ENCODE data around the gene MYH1.

MYH1 gene

DNA sequence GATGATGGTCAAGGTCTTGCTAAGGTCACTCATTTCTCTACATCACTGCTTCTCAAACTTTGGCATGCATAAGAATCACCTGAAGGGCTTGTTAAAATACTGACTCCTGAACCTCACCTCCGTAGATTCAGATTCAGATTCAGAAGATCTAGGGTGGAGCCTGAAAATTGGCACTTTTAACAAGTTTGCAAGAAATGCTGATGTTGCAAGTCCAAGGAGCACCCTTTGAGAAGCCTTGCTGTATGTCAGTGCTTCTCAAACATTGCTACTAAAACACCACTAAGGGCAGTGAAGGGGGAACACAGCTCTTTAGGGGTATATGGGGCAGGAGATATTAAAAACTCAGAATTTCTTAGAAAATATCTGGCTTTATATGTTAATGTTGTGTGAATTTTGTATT lies 13.7 kb upstream of the MYH1 start:
- Histone ChIP-seq H3K4me3 (ENCODE audit: extremely low read depth, insufficient read depth, low read length, poor library complexity, severe bottlenecking) (no peak overlapping the region), H3K27ac (ENCODE audit: low read depth, low read length, severe bottlenecking) (no peak overlapping the region), H3K4me1 (ENCODE audit: control insufficient read depth, insufficient read depth, low read length, poor library complexity, severe bottlenecking) (no peaks in the 10 kb centered on the region), H3K9me3 (ENCODE audit: control insufficient read depth, low read length) (no peaks in the 10 kb centered on the region), H3K36me3 (ENCODE audit: control insufficient read depth, insufficient read depth, low read length) (no peaks in the 10 kb centered on the region)
- WGBS, 2 experiments (ENCODE audit: insufficient coverage in 2 of 2), result 83 to 100% methylated on average over 1 of the region's 1 CpG

DNA sequence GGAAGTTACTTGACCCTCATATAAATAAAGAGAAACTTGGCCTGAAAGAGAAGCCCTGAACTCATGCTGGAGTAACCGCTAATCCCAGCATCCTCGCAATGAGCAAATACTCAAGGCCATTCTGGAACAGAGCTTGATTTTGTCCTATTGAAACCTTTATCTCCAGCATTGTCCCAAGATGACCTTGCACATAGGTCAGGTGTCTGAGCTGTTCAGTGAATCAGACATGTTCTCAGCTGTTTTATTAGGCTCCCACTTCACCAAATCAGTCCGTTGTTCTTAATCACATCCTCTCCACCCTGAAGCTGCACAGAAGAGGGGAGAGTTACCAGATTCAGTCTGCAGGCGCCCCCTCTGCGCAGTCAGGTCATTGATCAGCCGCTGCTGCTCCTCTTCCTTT lies 9.1 kb upstream of the MYH1 start:
- Histone ChIP-seq H3K4me1 (ENCODE audit: control insufficient read depth, insufficient read depth, low read length, poor library complexity, severe bottlenecking) (no peaks in the 10 kb centered on the region), H3K27ac (ENCODE audit: low read depth, low read length, severe bottlenecking) (no peak overlapping the region), H3K9me3 (ENCODE audit: control insufficient read depth, low read length) (no peaks in the 10 kb centered on the region), H3K36me3 (ENCODE audit: control insufficient read depth, insufficient read depth, low read length) (no peaks in the 10 kb centered on the region), H3K4me3 (ENCODE audit: extremely low read depth, insufficient read depth, low read length, poor library complexity, severe bottlenecking) (no peak overlapping the region)
- 88 to 96% methylated on average over 3 to 6 of the region's 6 CpGs for WGBS, 2 experiments (ENCODE audit: insufficient coverage in 2 of 2)

DNA sequence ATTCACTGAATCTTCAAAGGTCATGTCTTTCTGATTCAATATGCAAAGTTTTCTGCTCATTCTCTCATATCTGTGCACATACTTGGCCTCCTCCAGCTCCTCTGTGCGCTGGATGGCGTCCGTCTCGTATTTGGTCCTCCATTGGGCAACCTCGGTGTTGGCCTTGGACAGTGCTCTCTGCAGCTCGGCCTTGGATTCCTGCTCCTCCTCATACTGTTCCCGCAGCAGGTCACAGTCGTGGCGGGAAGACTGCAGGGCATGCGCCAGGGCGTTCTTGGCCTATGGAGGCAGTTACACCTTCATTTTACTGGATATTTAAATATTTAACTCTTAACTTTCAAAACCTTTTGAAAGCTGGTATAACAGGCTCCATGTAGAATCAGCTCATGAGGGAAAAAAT lies 8.2 kb upstream of the MYH1 start:
- H3K4me3 ChIP-seq (ENCODE audit: extremely low read depth, insufficient read depth, low read length, poor library complexity, severe bottlenecking), result no peak overlapping the region
- H3K27ac ChIP-seq (ENCODE audit: low read depth, low read length, severe bottlenecking), result no peak overlapping the region
- no peaks in the 10 kb centered on the region for H3K36me3 ChIP-seq (ENCODE audit: control insufficient read depth, insufficient read depth, low read length)
- no peaks in the 10 kb centered on the region for H3K9me3 ChIP-seq (ENCODE audit: control insufficient read depth, low read length)
- 88 to 93% methylated on average over 9 to 11 of the region's 11 CpGs for WGBS, 2 experiments (ENCODE audit: insufficient coverage in 2 of 2)
- H3K4me1 ChIP-seq (ENCODE audit: control insufficient read depth, insufficient read depth, low read length, poor library complexity, severe bottlenecking), result no peaks in the 10 kb centered on the region

DNA sequence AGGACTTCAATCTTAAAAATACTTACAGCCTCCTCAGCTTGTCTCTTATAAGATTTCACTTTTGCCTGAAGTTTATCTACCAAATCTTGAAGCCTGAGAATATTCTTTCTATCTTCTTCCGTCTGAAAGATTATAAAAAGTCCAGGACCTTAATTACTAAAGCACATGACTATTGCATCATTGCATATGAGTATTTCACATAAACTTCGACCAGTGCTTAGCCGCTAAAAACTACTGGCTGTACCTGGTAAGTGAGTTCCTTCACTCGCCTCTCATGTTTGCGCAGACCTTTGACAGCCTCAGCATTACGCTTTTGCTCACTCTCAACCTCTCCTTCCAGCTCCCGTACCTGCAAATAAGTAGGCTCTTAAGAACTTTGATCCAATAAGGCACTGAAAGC lies 4.7 kb upstream of the MYH1 start:
- no peaks in the 10 kb centered on the region for H3K36me3 ChIP-seq (ENCODE audit: control insufficient read depth, insufficient read depth, low read length)
- no peaks in the 10 kb centered on the region for H3K9me3 ChIP-seq (ENCODE audit: control insufficient read depth, low read length)
- no peaks in the 10 kb centered on the region for H3K4me1 ChIP-seq (ENCODE audit: control insufficient read depth, insufficient read depth, low read length, poor library complexity, severe bottlenecking)
- H3K4me3 ChIP-seq (ENCODE audit: extremely low read depth, insufficient read depth, low read length, poor library complexity, severe bottlenecking), result no peak overlapping the region
- 92 to 94% methylated on average over 6 of the region's 7 CpGs for WGBS, 2 experiments (ENCODE audit: insufficient coverage in 2 of 2)
- H3K27ac ChIP-seq (ENCODE audit: low read depth, low read length, severe bottlenecking), result no peak overlapping the region

DNA sequence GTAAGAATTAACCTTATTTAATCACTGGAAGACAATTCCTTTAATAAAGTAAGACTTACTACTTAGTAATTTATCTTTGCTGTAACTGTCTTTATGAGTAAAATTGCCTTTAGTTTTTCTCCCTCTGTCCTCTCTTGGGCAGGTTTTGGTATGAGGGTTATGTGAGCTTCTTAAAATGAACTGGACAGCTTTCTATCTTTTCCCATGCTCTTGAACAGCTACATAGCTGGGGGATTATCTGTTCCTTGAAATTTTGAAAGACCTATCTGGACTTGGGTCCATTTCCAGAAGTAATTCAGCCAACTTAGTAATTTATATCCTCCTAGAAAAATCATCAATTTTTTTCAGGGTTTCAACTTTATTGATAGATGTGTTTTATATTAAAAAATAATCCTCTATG lies 3.6 kb upstream of the MYH1 start:
- Histone ChIP-seq H3K36me3 (ENCODE audit: control insufficient read depth, insufficient read depth, low read length) (no peaks in the 10 kb centered on the region), H3K27ac (ENCODE audit: low read depth, low read length, severe bottlenecking) (no peak overlapping the region), H3K4me3 (ENCODE audit: extremely low read depth, insufficient read depth, low read length, poor library complexity, severe bottlenecking) (no peak overlapping the region), H3K9me3 (ENCODE audit: control insufficient read depth, low read length) (no peaks in the 10 kb centered on the region), H3K4me1 (ENCODE audit: control insufficient read depth, insufficient read depth, low read length, poor library complexity, severe bottlenecking) (no peaks in the 10 kb centered on the region)

DNA sequence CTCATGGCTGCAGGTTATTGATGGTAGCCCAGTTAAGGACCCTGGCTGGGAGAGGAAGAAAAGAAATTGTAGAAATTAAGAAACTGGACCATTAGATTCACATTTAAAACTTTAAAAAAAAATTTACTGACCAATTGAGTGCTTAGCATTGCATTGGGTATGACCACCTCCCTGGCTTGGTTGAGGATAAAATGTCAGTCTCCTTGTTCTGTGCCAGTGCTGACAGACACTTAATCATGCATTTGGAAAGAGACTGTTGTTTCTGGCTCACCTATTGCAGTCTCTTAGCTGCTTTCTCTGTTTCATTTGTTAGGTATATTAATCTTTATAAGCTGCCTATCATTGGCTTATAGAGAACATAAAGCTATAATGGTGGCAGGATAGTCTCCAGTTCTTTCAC lies 1.7 kb downstream of the MYH1 start:
- Histone ChIP-seq H3K4me1 (ENCODE audit: control insufficient read depth, insufficient read depth, low read length, poor library complexity, severe bottlenecking) (no peaks in the 10 kb centered on the region), H3K4me3 (ENCODE audit: extremely low read depth, insufficient read depth, low read length, poor library complexity, severe bottlenecking) (no peak overlapping the region), H3K27ac (ENCODE audit: low read depth, low read length, severe bottlenecking) (no peak overlapping the region), H3K9me3 (ENCODE audit: control insufficient read depth, low read length) (no peaks in the 10 kb centered on the region), H3K36me3 (ENCODE audit: control insufficient read depth, insufficient read depth, low read length) (no peaks in the 10 kb centered on the region)

DNA sequence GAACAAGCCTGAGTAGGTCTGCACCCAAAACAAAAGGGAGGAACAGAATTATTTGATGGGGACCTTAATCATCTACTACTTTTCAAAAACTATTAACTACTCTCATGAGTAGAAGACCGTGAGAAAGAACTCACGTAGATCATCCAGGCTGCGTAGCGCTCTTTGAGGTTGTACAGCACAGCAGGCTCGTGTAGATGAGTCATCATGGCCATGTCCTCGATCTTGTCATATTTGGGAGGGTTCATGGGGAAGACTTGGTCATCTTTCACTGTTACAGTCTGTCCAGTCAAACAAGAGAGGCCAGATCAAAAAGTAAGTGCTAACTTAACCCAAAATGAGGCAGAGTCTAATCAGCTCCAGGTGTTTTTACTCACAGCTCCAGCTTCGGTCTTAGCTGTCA lies 2.3 kb downstream of the MYH1 start:
- Histone ChIP-seq H3K36me3 (ENCODE audit: control insufficient read depth, insufficient read depth, low read length) (no peaks in the 10 kb centered on the region), H3K9me3 (ENCODE audit: control insufficient read depth, low read length) (no peaks in the 10 kb centered on the region), H3K4me1 (ENCODE audit: control insufficient read depth, insufficient read depth, low read length, poor library complexity, severe bottlenecking) (no peaks in the 10 kb centered on the region), H3K4me3 (ENCODE audit: extremely low read depth, insufficient read depth, low read length, poor library complexity, severe bottlenecking) (no peak overlapping the region), H3K27ac (ENCODE audit: low read depth, low read length, severe bottlenecking) (no peak overlapping the region)
- WGBS, 2 experiments (ENCODE audit: insufficient coverage in 2 of 2), result 94 to 95% methylated on average over 3 to 6 of the region's 7 CpGs

DNA sequence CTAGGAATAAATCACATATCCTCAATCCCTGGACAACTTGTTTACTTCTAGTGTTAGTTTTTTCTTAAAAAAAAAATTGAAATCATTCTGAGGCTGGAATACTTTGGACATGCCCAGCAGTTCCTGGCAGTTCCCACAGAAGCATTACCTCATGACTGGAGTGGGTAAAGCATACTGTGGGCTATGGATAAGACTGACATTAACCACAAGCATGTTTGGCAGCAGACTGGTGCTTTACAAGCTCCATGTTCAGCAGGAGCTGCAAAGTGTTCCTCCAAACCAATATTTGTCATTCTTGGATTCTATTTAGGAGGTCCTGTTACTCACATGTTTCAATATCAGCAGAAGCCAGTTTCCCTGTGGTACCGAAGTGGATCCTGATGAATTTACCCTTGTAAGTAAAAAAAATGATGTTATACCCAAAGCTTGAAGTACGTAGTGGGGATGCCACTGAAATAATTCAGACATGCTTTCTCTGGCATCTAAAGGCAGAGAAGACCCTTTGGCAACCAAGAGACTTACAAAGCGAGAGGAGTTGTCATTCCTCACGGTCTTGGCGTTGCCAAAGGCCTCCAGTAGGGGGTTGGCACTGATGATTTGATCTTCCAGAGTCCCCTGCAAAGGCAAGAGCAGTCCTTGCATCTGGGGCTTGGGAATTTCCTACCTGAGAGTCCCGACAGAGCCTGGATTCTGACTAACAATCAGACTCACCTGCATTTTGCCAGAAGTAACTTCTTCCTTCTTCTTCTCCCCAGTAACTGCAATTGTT lies 4.9 kb downstream of the MYH1 start:
- H3K36me3 ChIP-seq (ENCODE audit: control insufficient read depth, insufficient read depth, low read length), result no peaks in the 10 kb centered on the region
- no peaks in the 10 kb centered on the region for H3K4me1 ChIP-seq (ENCODE audit: control insufficient read depth, insufficient read depth, low read length, poor library complexity, severe bottlenecking)
- H3K27ac ChIP-seq (ENCODE audit: low read depth, low read length, severe bottlenecking), result no peak overlapping the region
- no peaks in the 10 kb centered on the region for H3K9me3 ChIP-seq (ENCODE audit: control insufficient read depth, low read length)
- WGBS, 2 experiments (ENCODE audit: insufficient coverage in 2 of 2), result 59 to 90% methylated on average over 2 of the region's 6 CpGs
- H3K4me3 ChIP-seq (ENCODE audit: extremely low read depth, insufficient read depth, low read length, poor library complexity, severe bottlenecking), result no peak overlapping the region

DNA sequence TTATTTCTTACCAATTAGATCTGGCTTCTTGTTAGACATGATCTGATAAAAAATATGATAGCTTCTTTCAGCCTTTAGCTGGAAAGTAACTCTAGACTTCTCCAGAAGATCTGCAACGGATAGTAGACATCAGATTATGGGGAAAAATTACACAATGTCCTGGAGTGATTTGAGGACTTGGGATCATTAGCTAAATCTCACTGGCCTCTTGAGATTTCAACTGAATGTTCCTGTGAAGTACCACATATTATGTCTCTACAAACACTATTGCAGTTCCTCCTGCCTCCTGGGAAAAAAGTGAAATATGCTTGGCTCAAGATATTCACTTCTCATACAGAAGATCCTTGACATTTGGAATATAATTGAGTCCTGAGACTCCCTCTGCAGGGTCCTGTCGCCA lies 5.5 kb downstream of the MYH1 start:
- H3K36me3 ChIP-seq (ENCODE audit: control insufficient read depth, insufficient read depth, low read length), result no peaks in the 10 kb centered on the region
- H3K4me3 ChIP-seq (ENCODE audit: extremely low read depth, insufficient read depth, low read length, poor library complexity, severe bottlenecking), result no peak overlapping the region
- 80 to 100% methylated on average over 1 of the region's 2 CpGs for WGBS, 2 experiments (ENCODE audit: insufficient coverage in 2 of 2)
- H3K4me1 ChIP-seq (ENCODE audit: control insufficient read depth, insufficient read depth, low read length, poor library complexity, severe bottlenecking), result no peaks in the 10 kb centered on the region
- H3K9me3 ChIP-seq (ENCODE audit: control insufficient read depth, low read length), result no peaks in the 10 kb centered on the region
- no peak overlapping the region for H3K27ac ChIP-seq (ENCODE audit: low read depth, low read length, severe bottlenecking)

DNA sequence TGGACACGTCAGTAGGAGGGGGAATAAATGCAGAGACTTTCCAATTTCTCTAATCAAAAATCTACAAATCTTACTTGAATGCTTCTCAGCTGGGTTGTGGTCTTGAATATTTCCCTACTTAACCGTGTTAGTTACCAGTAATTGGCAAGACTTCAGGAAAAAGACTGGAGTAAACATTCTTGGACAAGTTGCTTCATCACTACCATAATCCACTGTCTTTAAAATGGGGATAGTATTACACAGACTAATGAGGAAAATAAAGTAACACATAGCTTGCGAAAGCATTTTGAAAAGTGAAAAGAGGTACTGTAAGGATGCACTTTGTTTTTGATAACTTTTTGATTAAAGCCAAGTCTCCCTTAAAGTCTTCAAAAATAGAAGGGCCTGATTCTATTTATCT lies 18.4 kb downstream of the MYH1 start:
- H3K27ac ChIP-seq (ENCODE audit: low read depth, low read length, severe bottlenecking), result no peak overlapping the region
- no peaks in the 10 kb centered on the region for H3K36me3 ChIP-seq (ENCODE audit: control insufficient read depth, insufficient read depth, low read length)
- no peaks in the 10 kb centered on the region for H3K9me3 ChIP-seq (ENCODE audit: control insufficient read depth, low read length)
- no peaks in the 10 kb centered on the region for H3K4me1 ChIP-seq (ENCODE audit: control insufficient read depth, insufficient read depth, low read length, poor library complexity, severe bottlenecking)
- no peak overlapping the region for H3K4me3 ChIP-seq (ENCODE audit: extremely low read depth, insufficient read depth, low read length, poor library complexity, severe bottlenecking)
- 100% methylated on average over 1 of the region's 3 CpGs; no CpG with 5 or more reads in 1 of the 2 experiments for WGBS, 2 experiments (ENCODE audit: insufficient coverage in 2 of 2)

DNA sequence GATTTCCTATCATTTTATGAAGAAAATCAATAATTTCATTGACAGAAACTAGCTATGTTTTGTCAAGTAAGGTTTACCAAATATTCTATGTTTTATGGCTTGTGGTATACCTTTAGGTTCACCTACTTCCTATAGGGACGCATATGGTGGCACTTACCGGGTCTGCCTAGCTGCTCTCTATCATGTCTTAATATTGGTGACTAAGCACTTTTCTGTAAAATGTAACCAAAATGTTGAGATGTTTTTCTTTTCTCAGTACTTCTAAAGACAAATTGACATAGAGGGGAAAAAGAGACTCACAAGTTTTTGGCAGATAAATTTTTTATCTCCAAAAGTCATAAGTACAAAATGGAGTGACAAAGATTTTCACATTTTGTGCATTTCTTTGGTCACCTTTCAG lies 26.3 kb downstream of the MYH1 start:
- no peaks in the 10 kb centered on the region for H3K36me3 ChIP-seq (ENCODE audit: control insufficient read depth, insufficient read depth, low read length)
- H3K4me1 ChIP-seq (ENCODE audit: control insufficient read depth, insufficient read depth, low read length, poor library complexity, severe bottlenecking), result no peaks in the 10 kb centered on the region
- H3K4me3 ChIP-seq (ENCODE audit: extremely low read depth, insufficient read depth, low read length, poor library complexity, severe bottlenecking), result no peak overlapping the region
- no peak overlapping the region for H3K27ac ChIP-seq (ENCODE audit: low read depth, low read length, severe bottlenecking)
- peaks cover 6% of the 10 kb centered on the region for H3K9me3 ChIP-seq (ENCODE audit: control insufficient read depth, low read length)
- 100% methylated on average over 1 of the region's 2 CpGs; no CpG with 5 or more reads in 1 of the 2 experiments for WGBS, 2 experiments (ENCODE audit: insufficient coverage in 2 of 2)

Measured in mesodermal cell (in vitro differentiated cells).